Right atrium auricular region (tissue), 2 donors: ENCODE results near the gene NUDT8. TPM values are rescaled to one million over a fixed set of nuclear protein-coding genes. Genes with fewer than 3 reads are reported as not detected.

Source experiments
- DNase-seq: peaks from one replicate; pipeline ENCODE4 v3.0.0-alpha.2; 2019; ENCODE audit warnings: low spot score
- H3K27ac ChIP-seq, 2 donors: fragments of 200-600 bp; sonication (generic); 1 replicate in 1 of 2; 2 replicates in 1 of 2; pipeline ENCODE4 v1.5.1; 2016 to 2019
- H3K27me3 ChIP-seq, 2 donors: fragments of 200-600 bp; sonication (generic); one replicate each; pipeline versions ENCODE4 v1.5.1 to v1.6.0; 2017 to 2019
- H3K36me3 ChIP-seq: fragments of 200-600 bp; sonication (generic); one replicate; pipeline ENCODE4 v1.5.1; 2016
- H3K4me1 ChIP-seq, 2 donors: fragments of 200-600 bp; sonication (generic); one replicate each; pipeline versions ENCODE4 v1.5.1 to v1.6.0; 2017 to 2019
- H3K4me3 ChIP-seq, 2 donors: fragments of 200-600 bp; sonication (generic); 1 replicate in 1 of 2; 2 replicates in 1 of 2; pipeline ENCODE4 v1.5.1; 2017 to 2019; ENCODE audit warnings: mild to moderate bottlenecking in 1 of 2, moderate library complexity in 1 of 2
- H3K9me3 ChIP-seq, 2 donors: fragments of 200-600 bp; sonication (generic); one replicate each; pipeline ENCODE4 v1.5.1; 2019
- total RNA-seq, 2 donors: library from RNA; depleted of rRNA; stranded (reverse); fragments of >200 nt; gene quantifications; one replicate each; pipeline ENCODE4 v1.1.0, GENCODE V29; 2016
- TF ChIP-seq, protein P1 (sequence below), 2 donors: fragments of 200-600 bp; sonication (generic); IDR thresholded peaks; one replicate each; pipeline ENCODE4 v1.5.1; 2019; ENCODE audit warnings: antibody characterized with exemption in 2 of 2

NUDT8 gene
- total RNA-seq, 2 donors from 2014 or later, result 29.8 to 78.6 TPM

- no peaks in the 10 kb centered on the region for H3K9me3 ChIP-seq
- H3K27me3 ChIP-seq, result no peaks in the 10 kb centered on the region
- TF ChIP-seq, protein P1, sequence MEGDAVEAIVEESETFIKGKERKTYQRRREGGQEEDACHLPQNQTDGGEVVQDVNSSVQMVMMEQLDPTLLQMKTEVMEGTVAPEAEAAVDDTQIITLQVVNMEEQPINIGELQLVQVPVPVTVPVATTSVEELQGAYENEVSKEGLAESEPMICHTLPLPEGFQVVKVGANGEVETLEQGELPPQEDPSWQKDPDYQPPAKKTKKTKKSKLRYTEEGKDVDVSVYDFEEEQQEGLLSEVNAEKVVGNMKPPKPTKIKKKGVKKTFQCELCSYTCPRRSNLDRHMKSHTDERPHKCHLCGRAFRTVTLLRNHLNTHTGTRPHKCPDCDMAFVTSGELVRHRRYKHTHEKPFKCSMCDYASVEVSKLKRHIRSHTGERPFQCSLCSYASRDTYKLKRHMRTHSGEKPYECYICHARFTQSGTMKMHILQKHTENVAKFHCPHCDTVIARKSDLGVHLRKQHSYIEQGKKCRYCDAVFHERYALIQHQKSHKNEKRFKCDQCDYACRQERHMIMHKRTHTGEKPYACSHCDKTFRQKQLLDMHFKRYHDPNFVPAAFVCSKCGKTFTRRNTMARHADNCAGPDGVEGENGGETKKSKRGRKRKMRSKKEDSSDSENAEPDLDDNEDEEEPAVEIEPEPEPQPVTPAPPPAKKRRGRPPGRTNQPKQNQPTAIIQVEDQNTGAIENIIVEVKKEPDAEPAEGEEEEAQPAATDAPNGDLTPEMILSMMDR (IDR thresholded peaks at IDR 0.05), result no peak
- no peaks in the 10 kb centered on the region for H3K36me3 ChIP-seq
- no peak for DNase-seq
- H3K27ac ChIP-seq, result no peak overlapping the region
- H3K4me3 ChIP-seq, result no peak overlapping the region
- no peaks in the 10 kb centered on the region for H3K4me1 ChIP-seq
Measured at GRCh38 chr11:67654225-67654624, 24.5 kb upstream of the NUDT8 start.

GRCh38 chr11:67652965-67653845 lies 23.5 kb upstream of the NUDT8 start:
- Histone ChIP-seq H3K27ac (no peak overlapping the region), H3K4me3 (no peak overlapping the region), H3K9me3 (no peaks in the 10 kb centered on the region), H3K27me3 (no peaks in the 10 kb centered on the region), H3K4me1 (no peaks in the 10 kb centered on the region), H3K36me3 (no peaks in the 10 kb centered on the region)
- DNase-seq, result no peak
- TF ChIP-seq, protein P1 (IDR thresholded peaks at IDR 0.05), result no peak

DNA sequence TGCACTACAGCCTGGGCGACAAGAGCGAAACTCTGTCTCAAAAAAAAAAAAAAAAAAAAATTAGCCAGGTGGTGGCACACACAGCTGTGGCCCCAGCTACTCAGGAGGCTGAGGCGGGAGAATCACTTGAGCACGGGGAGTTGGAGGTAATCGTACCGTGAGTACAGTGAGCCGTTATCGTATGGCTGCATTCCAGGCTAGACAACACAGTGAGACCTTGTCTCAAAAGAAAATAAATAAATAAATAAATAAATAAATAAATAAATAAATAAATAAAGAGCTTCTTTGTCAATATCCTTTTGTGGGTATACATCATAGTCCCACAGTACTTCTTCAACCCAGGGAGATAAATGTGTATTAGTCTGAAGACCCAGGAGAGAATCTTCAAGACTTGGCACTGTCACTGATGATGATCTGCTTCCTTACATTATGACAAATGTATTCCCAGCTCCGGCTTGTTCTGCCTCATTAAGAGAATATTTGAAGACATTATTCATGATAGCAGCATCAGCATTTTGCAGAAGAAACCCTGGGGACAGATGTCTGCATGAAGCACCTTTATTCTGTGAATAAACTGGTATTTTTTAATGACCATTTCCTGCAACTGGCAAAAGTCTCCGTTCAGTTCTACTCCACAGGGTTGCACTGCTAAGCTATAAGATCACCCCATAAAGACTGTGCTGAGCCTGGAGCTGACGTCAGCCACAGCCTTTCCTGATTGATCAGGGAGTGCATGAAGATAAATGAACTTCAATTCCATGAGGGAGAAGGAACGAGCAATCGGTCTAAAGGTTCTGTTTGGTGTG lies 22.4 kb upstream of the NUDT8 start:
- H3K27me3 ChIP-seq, result no peaks in the 10 kb centered on the region
- H3K27ac ChIP-seq, result no peak overlapping the region
- DNase-seq, result no peak
- H3K4me1 ChIP-seq, result no peaks in the 10 kb centered on the region
- no peaks in the 10 kb centered on the region for H3K9me3 ChIP-seq
- no peaks in the 10 kb centered on the region for H3K36me3 ChIP-seq
- TF ChIP-seq, protein P1 (IDR thresholded peaks at IDR 0.05), result no peak
- H3K4me3 ChIP-seq, result no peak overlapping the region

DNA sequence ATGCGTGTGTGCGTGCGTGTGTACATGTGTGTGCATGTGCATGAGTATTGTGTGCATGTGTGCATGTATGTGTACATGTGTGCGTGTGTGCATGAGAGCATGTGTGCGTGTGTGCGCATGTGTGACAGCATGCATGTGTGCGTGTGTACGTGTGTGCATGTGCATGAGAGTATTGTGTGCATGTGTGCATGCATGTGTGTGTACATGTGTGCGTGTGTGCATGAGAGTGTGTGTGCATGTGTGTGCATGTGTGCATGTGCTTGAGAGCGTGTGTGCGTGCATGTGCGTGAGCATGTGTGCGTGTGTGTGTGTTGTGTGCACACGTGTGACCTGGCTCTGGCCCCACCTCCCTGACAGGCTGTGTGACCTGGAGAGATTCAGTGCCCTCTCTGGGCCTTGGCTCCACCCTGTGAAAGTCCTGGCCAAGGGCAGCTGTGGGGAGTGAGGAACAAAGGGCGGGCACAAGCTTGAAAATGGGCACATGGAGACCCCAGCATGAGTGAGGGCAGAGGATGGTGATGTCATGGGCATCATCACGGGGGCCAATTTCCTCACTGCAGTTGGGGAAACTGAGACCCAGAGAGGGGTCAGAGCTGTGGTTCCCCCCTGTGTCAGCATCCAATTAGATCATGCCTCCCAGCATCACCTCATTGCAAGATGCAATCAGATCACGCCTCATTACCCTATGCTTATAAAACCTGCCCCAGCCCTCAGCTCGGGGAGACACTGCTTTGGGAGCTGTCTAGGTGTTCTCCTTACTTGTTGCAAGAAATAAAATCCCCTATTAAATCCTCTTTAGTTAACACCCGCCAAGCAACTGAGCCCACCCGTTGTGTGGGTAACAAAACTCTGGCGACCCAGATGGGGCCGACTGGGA lies 20.1 kb upstream of the NUDT8 start:
- Histone ChIP-seq H3K9me3 (no peaks in the 10 kb centered on the region), H3K27ac (no peak overlapping the region), H3K36me3 (no peaks in the 10 kb centered on the region), H3K4me3 (no peak overlapping the region), H3K27me3 (no peaks in the 10 kb centered on the region), H3K4me1 (no peaks in the 10 kb centered on the region)
- TF ChIP-seq, protein P1 (IDR thresholded peaks at IDR 0.05), result no peak
- DNase-seq, result no peak

DNA sequence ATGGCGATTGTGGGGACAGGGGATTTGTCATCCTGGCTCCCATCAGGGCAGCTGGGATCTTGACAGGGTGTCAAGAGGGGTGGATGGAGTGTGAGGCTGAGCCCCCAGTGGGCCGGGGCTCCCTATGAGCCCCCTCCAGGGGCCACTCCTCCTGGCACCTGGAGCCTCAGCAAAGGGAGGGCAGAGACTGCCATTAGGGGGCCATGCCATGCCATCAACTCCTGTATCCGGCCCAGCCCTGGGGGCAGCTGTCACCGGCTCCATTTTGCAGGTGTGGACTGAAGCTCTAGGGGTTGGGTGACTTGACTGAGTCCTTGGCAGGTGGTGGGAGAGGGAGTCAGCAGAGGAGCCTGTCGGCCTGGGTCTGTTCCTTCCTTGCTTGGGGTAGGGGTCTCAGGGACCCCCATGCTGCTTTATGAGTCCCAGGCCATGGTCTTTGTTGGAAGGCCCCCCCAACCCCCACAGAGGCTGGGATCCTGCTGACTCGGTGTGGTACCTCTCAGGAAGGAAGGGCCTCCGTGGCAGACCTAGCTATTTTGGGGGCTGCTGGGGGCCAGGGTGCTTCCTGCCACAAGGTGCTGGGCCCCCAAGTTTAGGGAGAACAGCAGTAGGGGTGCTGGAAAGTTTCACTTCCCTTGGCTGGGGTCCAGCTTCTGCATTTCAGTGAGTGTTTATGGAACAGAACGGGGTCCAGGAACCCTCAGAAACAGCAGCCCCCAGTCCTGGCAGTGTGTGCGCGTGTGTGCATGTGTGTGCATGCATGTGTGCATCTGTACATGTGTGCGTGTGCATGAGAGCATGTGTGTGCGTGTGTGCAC lies 19.3 kb upstream of the NUDT8 start:
- no peaks in the 10 kb centered on the region for H3K36me3 ChIP-seq
- TF ChIP-seq, protein P1 (IDR thresholded peaks at IDR 0.05), result no peak
- no peak overlapping the region for H3K27ac ChIP-seq
- DNase-seq, result no peak
- H3K4me3 ChIP-seq, result no peak overlapping the region
- H3K27me3 ChIP-seq, result no peaks in the 10 kb centered on the region
- no peaks in the 10 kb centered on the region for H3K4me1 ChIP-seq
- H3K9me3 ChIP-seq, result no peaks in the 10 kb centered on the region
